A549 (cell line): ENCODE data around the gene PASK. TPM values are rescaled to one million over a fixed set of nuclear protein-coding genes. Genes with fewer than 3 reads are reported as not detected.

Experiments
- ATAC-seq, 2 experiments: fragments of 200-7000 bp in 1 of 2; fragments of >200 bp in 1 of 2; cut with Nextera tagmentation in 1 of 2; cut with Tn5 transposase in 1 of 2; 3 replicates each; pipeline versions ENCODE4 v1.8.0 to v1.9.1; 2018 to 2020; ENCODE audit warnings: mild to moderate bottlenecking in 1 of 2, moderate library complexity in 1 of 2
- CTCF ChIA-PET: fragments of 300-600 bp; sonication (Branson Sonifier 250); formaldehyde crosslinking; extraction: SDS; loops from one replicate; lab custom pipeline; 2021; ENCODE audit warnings: antibody characterized with exemption, inconsistent platforms; lab: Yijun Ruan, JAX
- POLR2A ChIA-PET: fragments of 350-600 bp; formaldehyde crosslinking; extraction: SDS; loops from one replicate; lab custom pipeline; 2021; ENCODE audit warnings: antibody characterized with exemption, inconsistent platforms; lab: Yijun Ruan, JAX
- DNase-seq, 2 experiments: peaks; one replicate each; pipeline versions ENCODE4 v3.0.0 to v3.0.0-alpha.2; 2011 to 2016; ENCODE audit warnings: low read depth in 1 of 2, low spot score in 1 of 2
- FAIRE-seq: peaks from 2 replicates; lab custom pipeline; 2011; peaks lifted over from hg19 to GRCh38; lab: Jason Lieb, UNC
- H3K27ac ChIP-seq, 2 experiments: fragments of >200 bp; sonication (Bioruptor Twin); formaldehyde crosslinking; 3 replicates each; pipeline ENCODE4 v1.5.1; 2016 to 2017
- H3K4me1 ChIP-seq: fragments of >200 bp; sonication (Bioruptor Twin); formaldehyde crosslinking; 3 replicates; pipeline ENCODE4 v1.6.1; 2016
- H3K4me2 ChIP-seq: fragments of >200 bp; sonication (Bioruptor Twin); formaldehyde crosslinking; 3 replicates; pipeline ENCODE4 v1.6.1; 2016
- H3K4me3 ChIP-seq: fragments of >200 bp; sonication (Bioruptor Twin); formaldehyde crosslinking; 3 replicates; pipeline ENCODE4 v1.5.1; 2016
- H3K9me3 ChIP-seq: fragments of >200 bp; sonication (Bioruptor Twin); formaldehyde crosslinking; 3 replicates; pipeline ENCODE4 v1.6.1; 2016
- BHLHE40 ChIP-seq: IDR thresholded peaks from 2 replicates; pipeline ENCODE4 v1.6.1; 2012; ENCODE audit warnings: low read depth, low read length, inconsistent platforms
- CEBPB ChIP-seq, 2 experiments: fragments of >200 bp in 1 of 2; sonication (Bioruptor Twin) in 1 of 2; formaldehyde crosslinking in 1 of 2; IDR thresholded peaks; 2 replicates each; pipeline ENCODE4 v1.6.1; 2012 to 2016
- CHD2 ChIP-seq: fragments of 150-350 bp; IDR thresholded peaks from 2 replicates; pipeline ENCODE4 v1.6.1; 2014; ENCODE audit warnings: low read length; ENCODE audit not compliant: partially characterized antibody
- CHD4 ChIP-seq: fragments of 200-600 bp; sonication (generic); IDR thresholded peaks from 2 replicates; pipeline ENCODE4 v1.6.1; 2016; ENCODE audit warnings: antibody characterized with exemption, mild to moderate bottlenecking, borderline replicate concordance
- E2F6 ChIP-seq: IDR thresholded peaks from 2 replicates; pipeline ENCODE4 v1.6.1; 2012; ENCODE audit warnings: low read depth, borderline replicate concordance
- EHF ChIP-seq: fragments of 250-450 bp; sonication (Bioruptor Pico); IDR thresholded peaks from 2 replicates; pipeline ENCODE4 v1.5.0; 2020; ENCODE audit warnings: mild to moderate bottlenecking
- FOSL2 ChIP-seq, 2 experiments: fragments of 450-650 bp in 1 of 2; fragments of >200 bp in 1 of 2; sonication (Bioruptor Twin) in 1 of 2; formaldehyde crosslinking; IDR thresholded peaks; 2 replicates each; pipeline versions ENCODE4 v1.5.0 to v1.6.1; 2016 to 2020; ENCODE audit warnings: mild to moderate bottlenecking in 1 of 2, moderate library complexity in 1 of 2
- FOXS1 ChIP-seq: fragments of 250-450 bp; sonication (Bioruptor Pico); IDR thresholded peaks from 2 replicates; pipeline ENCODE4 v1.5.0; 2020; ENCODE audit warnings: mild to moderate bottlenecking, moderate library complexity
- KDM1A ChIP-seq: fragments of 200-600 bp; sonication (generic); IDR thresholded peaks from 2 replicates; pipeline ENCODE4 v1.6.1; 2016; ENCODE audit warnings: low read depth, mild to moderate bottlenecking
- MYC ChIP-seq: IDR thresholded peaks from 2 replicates; pipeline ENCODE4 v1.6.1; 2012; ENCODE audit warnings: mild to moderate bottlenecking, inconsistent platforms, low read length, improper control_type of control experiment, borderline replicate concordance
- NFE2L2 ChIP-seq: fragments of 150-350 bp; conservative IDR thresholded peaks from 2 replicates; pipeline ENCODE4 v1.6.1; 2014; ENCODE audit warnings: low read length
- PHF8 ChIP-seq: fragments of 200-600 bp; sonication (generic); IDR thresholded peaks from 2 replicates; pipeline ENCODE4 v1.6.1; 2016; ENCODE audit warnings: low read depth, mild to moderate bottlenecking, antibody characterized with exemption, moderate library complexity, borderline replicate concordance
- POLR2A ChIP-seq: IDR thresholded peaks from 2 replicates; pipeline ENCODE4 v1.6.1; 2012; ENCODE audit warnings: mild to moderate bottlenecking, low read length
- RCOR1 ChIP-seq: fragments of 150-350 bp; IDR thresholded peaks from 2 replicates; pipeline ENCODE4 v1.6.1; 2014; ENCODE audit warnings: antibody characterized with exemption, low read length, low read depth
- RFX5 ChIP-seq: fragments of 450-650 bp; IDR thresholded peaks from 2 replicates; pipeline ENCODE4 v1.7.1; 2014; ENCODE audit warnings: antibody characterized with exemption, mild to moderate bottlenecking, moderate library complexity
- SREBF2 ChIP-seq: fragments of 450-650 bp; IDR thresholded peaks from 2 replicates; pipeline ENCODE4 v1.6.1; 2014; ENCODE audit warnings: mild to moderate bottlenecking, moderate library complexity
- TFCP2L1 ChIP-seq: fragments of 250-450 bp; sonication (Bioruptor Pico); IDR thresholded peaks from 2 replicates; pipeline ENCODE4 v1.5.0; 2021; ENCODE audit warnings: mild to moderate bottlenecking
- ZNF302 ChIP-seq: fragments of 250-450 bp; sonication (Bioruptor Pico); IDR thresholded peaks from 2 replicates; pipeline ENCODE4 v1.9.0; 2021; ENCODE audit warnings: inconsistent platforms, mild to moderate bottlenecking, moderate library complexity
- WGBS: methylation state at CpG from one replicate; pipeline ENCODE4 v1.1.6; 2017; ENCODE audit errors: missing lambda C conversion rate; 5-methylcytosine and 5-hydroxymethylcytosine counted together
- polyA plus RNA-seq, 4 experiments: library from polyadenylated mRNA; depleted of rRNA in 3 of 4; stranded (reverse); fragments of >200 nt; fragmentation: RNase III in 1 of 4; extraction: RNeasy Plus Mini Kit Qiagen cat#74134 plus additional on column Dnase treatment in 1 of 4; gene quantifications; 2 replicates in 3 of 4; 3 replicates in 1 of 4; pipeline ENCODE4 v1.2.3, GENCODE V29; 2011 to 2017
- TF ChIP-seq, protein P1 (sequence below): fragments of >200 bp; sonication (Bioruptor Twin); formaldehyde crosslinking; IDR thresholded peaks from 3 replicates; pipeline ENCODE4 v1.5.1; 2016
- TF ChIP-seq, protein P2 (sequence below): fragments of 150-350 bp; IDR thresholded peaks from 2 replicates; pipeline ENCODE4 v1.6.1; 2014; ENCODE audit warnings: low read depth, mild to moderate bottlenecking, low read length

Gene PASK
- polyA plus RNA-seq, 2 of the 4 experiments (the other 2 are of a cell fraction) = 7.4 to 12.4 TPM

DNA sequence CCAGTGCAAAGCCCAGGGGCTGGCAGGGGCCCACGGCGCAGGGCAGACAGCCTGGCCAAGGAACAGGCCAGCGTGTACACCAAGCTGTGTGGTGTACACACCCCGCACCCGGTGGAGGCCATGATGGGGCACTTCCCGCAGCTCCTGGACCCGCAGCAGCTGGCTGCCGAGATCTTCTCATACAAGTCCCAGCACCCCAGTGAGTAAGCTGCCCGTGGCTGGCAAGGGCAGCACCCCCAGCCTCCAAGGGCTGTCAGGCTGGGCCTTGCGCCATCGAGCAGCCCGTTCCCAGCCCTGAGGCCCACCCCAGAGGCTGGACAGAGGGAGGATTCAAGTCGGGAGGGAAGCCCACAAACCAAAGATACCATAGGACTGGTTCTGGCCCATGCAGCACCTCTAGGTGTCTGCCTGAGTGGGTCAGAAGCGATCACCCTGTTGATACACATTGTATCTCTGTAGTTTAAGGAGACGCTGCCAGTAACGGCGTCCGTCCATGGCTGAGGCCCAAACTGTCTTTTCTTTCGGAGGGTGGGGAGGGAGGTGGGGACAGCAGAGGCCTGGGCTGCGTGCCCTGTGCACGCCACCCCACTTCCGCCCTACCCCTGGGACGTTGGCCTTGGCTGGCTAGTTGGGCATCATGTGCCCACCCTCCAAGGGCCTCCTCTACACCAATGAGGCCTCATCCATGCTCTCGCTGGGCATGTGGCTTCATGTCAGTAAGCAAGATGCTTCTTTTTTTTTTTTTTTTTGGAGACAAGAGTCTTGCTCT lies 30.4 kb downstream of the PASK start:
- Histone ChIP-seq H3K4me2 (no peak overlapping the region), H3K27ac (no peak overlapping the region), H3K9me3 (no peaks in the 10 kb centered on the region), H3K4me1 (no peaks in the 10 kb centered on the region), H3K4me3 (no peak overlapping the region)
- DNase-seq (no peak), FAIRE-seq (no peak), ATAC-seq (no peak; a peak in 1 of 6 replicates)
- ChIA-PET CTCF (no interaction called here), POLR2A (no interaction called here)
- TF ChIP-seq NFE2L2 = no peak
- no peak for TF ChIP-seq KDM1A
- no peak for TF ChIP-seq EHF
- TF ChIP-seq E2F6 = no peak
- no peak for TF ChIP-seq RCOR1
- no peak for TF ChIP-seq MYC
- TF ChIP-seq RFX5 = no peak
- TF ChIP-seq ZNF302 = no peak
- 91% methylated on average over 16 of the region's 24 CpGs for WGBS

DNA sequence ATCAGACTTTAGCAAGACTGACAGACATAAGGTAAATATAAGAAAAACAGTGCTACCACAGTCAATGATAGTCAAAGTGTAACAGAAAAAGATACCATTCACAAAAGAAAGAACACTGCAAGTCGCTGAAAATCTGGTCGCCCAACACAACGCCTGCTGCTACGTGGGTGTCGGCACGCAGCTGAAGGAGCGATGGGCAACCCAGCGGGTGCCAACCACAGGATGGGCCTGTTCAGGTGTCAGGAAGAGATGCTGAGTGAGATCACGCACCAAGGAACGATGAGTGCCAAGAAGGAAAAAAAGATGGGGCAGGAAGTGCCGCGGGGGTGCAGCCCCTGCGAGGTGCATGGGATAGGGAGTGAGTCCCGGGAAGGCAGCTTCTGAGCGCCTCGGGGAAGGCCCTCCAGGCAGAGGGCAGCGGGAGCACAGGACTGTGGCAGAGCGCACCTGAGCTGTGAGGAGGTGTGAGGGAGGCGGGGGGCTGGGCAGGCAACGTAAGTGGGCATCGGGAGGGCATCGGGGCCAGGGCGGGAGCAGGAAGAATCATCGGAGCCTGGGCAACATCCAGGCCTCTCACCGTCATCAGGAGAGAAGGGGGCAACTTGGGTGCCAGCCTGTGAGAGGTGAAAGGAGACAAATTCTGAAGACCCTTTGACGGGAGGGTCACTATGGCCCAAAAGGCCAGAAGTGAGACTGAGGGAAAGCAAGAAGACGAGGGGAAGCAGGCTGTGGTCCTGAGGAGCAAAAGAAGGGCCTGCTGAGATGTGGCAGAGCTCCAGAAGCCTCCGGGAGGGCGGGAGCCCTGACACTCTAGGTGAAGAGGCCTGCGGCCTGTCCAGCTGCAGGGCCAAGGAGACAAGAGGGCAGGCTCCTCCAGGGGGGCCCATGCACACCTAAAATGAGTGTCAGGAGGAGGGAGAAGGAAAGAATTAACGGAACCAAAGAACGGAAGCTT lies 32.4 kb downstream of the PASK start:
- Histone ChIP-seq H3K4me1 (no peaks in the 10 kb centered on the region), H3K27ac (no peak overlapping the region), H3K9me3 (no peaks in the 10 kb centered on the region)
- DNase-seq (no peak), ATAC-seq (no peak)
- CTCF ChIA-PET = interaction anchor here (0.9 kb wide), 1 partner anchor 203 kb away, joined by 3 read pairs; no protein-coding TSS in a partner anchor
- no peak for TF ChIP-seq TFCP2L1 (CRISPR knock-in tag)
- TF ChIP-seq, protein P1, sequence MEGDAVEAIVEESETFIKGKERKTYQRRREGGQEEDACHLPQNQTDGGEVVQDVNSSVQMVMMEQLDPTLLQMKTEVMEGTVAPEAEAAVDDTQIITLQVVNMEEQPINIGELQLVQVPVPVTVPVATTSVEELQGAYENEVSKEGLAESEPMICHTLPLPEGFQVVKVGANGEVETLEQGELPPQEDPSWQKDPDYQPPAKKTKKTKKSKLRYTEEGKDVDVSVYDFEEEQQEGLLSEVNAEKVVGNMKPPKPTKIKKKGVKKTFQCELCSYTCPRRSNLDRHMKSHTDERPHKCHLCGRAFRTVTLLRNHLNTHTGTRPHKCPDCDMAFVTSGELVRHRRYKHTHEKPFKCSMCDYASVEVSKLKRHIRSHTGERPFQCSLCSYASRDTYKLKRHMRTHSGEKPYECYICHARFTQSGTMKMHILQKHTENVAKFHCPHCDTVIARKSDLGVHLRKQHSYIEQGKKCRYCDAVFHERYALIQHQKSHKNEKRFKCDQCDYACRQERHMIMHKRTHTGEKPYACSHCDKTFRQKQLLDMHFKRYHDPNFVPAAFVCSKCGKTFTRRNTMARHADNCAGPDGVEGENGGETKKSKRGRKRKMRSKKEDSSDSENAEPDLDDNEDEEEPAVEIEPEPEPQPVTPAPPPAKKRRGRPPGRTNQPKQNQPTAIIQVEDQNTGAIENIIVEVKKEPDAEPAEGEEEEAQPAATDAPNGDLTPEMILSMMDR = no peak
- TF ChIP-seq EHF = no peak
- no peak for TF ChIP-seq CHD2
- TF ChIP-seq FOXS1 (CRISPR knock-in tag) = no peak
- TF ChIP-seq CEBPB (IDR thresholded peaks at IDR 0.05) = no peak
- no peak for TF ChIP-seq SREBF2
- no peak for TF ChIP-seq NFE2L2
- TF ChIP-seq PHF8 = no peak
- TF ChIP-seq BHLHE40 = no peak
- TF ChIP-seq CHD4 = no peak
- TF ChIP-seq E2F6 = no peak
- TF ChIP-seq FOSL2 (IDR thresholded peaks at IDR 0.05) = no peak
- no peak for TF ChIP-seq FOSL2 (CRISPR knock-in tag; IDR thresholded peaks at IDR 0.05)
- no peak for TF ChIP-seq POLR2A
- TF ChIP-seq, protein P2, sequence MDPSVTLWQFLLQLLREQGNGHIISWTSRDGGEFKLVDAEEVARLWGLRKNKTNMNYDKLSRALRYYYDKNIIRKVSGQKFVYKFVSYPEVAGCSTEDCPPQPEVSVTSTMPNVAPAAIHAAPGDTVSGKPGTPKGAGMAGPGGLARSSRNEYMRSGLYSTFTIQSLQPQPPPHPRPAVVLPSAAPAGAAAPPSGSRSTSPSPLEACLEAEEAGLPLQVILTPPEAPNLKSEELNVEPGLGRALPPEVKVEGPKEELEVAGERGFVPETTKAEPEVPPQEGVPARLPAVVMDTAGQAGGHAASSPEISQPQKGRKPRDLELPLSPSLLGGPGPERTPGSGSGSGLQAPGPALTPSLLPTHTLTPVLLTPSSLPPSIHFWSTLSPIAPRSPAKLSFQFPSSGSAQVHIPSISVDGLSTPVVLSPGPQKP = no peak
- TF ChIP-seq, all 56 proteins: peak for 0
- FAIRE-seq = no peak
- no peak overlapping the region for H3K4me3 ChIP-seq
- H3K4me2 ChIP-seq = no peak overlapping the region
- POLR2A ChIA-PET = no interaction called here
- WGBS = 92% methylated on average over 32 of the region's 32 CpGs
